HFFc6 (cell line): Measurements from ENCODE around the gene KCNIP3. TPM values are rescaled to one million over a fixed set of nuclear protein-coding genes. Genes with fewer than 3 reads are reported as not detected.

Experiments
- DNase-seq: peaks from one replicate; pipeline ENCODE4 v3.0.0-alpha.2; 2018
- H3K27ac Mint-ChIP-seq: 2 replicates; pipeline ENCODE4 v1.8.0; 2020; ENCODE audit warnings: mild to moderate bottlenecking, mixed read lengths
- H3K27me3 Mint-ChIP-seq: 2 replicates; pipeline ENCODE4 v1.8.0; 2021; ENCODE audit warnings: mild to moderate bottlenecking, moderate library complexity, mixed read lengths; ENCODE audit not compliant: insufficient read depth
- H3K36me3 Mint-ChIP-seq: 2 replicates; pipeline ENCODE4 v1.8.0; 2021; ENCODE audit warnings: low read depth, mixed read lengths
- H3K4me1 Mint-ChIP-seq: 2 replicates; pipeline ENCODE4 v1.8.0; 2020; ENCODE audit warnings: low read depth, mixed read lengths
- H3K4me3 Mint-ChIP-seq: 2 replicates; pipeline ENCODE4 v1.8.0; 2020; ENCODE audit warnings: mild to moderate bottlenecking, moderate library complexity, mixed read lengths
- H3K9me3 Mint-ChIP-seq: 2 replicates; pipeline ENCODE4 v1.8.0; 2020; ENCODE audit warnings: mild to moderate bottlenecking, mixed read lengths
- total RNA-seq, 6 experiments: library from RNA; stranded (reverse); fragmentation: NEBNext Ultra II Directional; extraction: Animal tissue kit (Norgen Biotek cat#: 25700); gene quantifications; 2 replicates in 1 of 6; 3 replicates in 5 of 6; pipeline ENCODE4 v1.2.3, GENCODE V29; 2021
- TF ChIP-seq, protein P1 (sequence below): fragments of 200-600 bp; sonication (generic); IDR thresholded peaks from 2 replicates; pipeline ENCODE4 v1.5.0; 2021; ENCODE audit warnings: antibody characterized with exemption, mild to moderate bottlenecking

The KCNIP3 gene
- total RNA-seq, 6 experiments from 2014 or later, result 0.56 to 2.4 (median 0.67) TPM

DNA sequence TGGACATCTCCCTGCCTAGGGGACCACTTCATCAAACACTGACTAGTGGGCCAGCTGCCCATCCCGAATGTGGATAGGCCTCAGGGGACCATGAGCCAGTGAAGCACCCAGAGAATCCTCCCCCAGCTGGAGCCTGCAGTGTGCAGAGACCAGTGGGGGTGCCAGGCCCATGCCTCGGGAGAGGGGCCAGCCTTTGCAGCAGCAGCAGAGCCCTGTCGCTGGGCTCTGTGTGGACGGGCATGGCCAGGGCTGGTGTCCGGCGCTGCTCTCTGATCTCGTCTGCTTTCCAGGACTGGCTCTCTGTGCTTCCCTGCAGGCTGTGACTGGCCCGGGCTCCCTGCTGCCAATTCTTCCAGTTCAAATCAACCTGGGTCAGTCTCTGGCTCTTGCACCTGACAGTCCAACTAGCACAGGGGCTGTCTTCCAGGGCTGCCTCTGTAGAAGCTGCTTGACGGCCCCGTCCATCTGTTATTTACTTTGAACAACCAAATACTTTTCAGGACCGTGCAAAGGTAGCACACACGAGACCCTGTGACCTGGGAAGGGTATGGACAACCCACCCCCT is 11.4 kb downstream of the KCNIP3 start:
- H3K9me3 Mint-ChIP-seq, result no peaks in the 10 kb centered on the region
- TF ChIP-seq, protein P1, sequence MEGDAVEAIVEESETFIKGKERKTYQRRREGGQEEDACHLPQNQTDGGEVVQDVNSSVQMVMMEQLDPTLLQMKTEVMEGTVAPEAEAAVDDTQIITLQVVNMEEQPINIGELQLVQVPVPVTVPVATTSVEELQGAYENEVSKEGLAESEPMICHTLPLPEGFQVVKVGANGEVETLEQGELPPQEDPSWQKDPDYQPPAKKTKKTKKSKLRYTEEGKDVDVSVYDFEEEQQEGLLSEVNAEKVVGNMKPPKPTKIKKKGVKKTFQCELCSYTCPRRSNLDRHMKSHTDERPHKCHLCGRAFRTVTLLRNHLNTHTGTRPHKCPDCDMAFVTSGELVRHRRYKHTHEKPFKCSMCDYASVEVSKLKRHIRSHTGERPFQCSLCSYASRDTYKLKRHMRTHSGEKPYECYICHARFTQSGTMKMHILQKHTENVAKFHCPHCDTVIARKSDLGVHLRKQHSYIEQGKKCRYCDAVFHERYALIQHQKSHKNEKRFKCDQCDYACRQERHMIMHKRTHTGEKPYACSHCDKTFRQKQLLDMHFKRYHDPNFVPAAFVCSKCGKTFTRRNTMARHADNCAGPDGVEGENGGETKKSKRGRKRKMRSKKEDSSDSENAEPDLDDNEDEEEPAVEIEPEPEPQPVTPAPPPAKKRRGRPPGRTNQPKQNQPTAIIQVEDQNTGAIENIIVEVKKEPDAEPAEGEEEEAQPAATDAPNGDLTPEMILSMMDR, result no peak
- H3K4me1 Mint-ChIP-seq, result no peaks in the 10 kb centered on the region
- no peak for DNase-seq
- H3K27me3 Mint-ChIP-seq, result peaks cover 15% of the 10 kb centered on the region
- H3K36me3 Mint-ChIP-seq, result no peaks in the 10 kb centered on the region
- H3K4me3 Mint-ChIP-seq, result no peak overlapping the region
- no peak overlapping the region for H3K27ac Mint-ChIP-seq

- TF ChIP-seq, protein P1, result no peak
- no peaks in the 10 kb centered on the region for H3K9me3 Mint-ChIP-seq
Observed at GRCh38 chr2:95309599-95309998, 12.5 kb downstream of the KCNIP3 start.

GRCh38 chr2:95310216-95310615 is 13.1 kb downstream of the KCNIP3 start:
- Mint-ChIP-seq H3K27ac (no peak overlapping the region), H3K9me3 (no peaks in the 10 kb centered on the region), H3K27me3 (peaks cover 17% of the 10 kb centered on the region), H3K4me1 (peaks cover 5% of the 10 kb centered on the region), H3K36me3 (no peaks in the 10 kb centered on the region), H3K4me3 (no peak overlapping the region)
- DNase-seq, result no peak
- TF ChIP-seq, protein P1, result no peak

More at GRCh38 chr2:95309599-95309998, 12.5 kb downstream of the KCNIP3 start:
- DNase-seq, result no peak
- Mint-ChIP-seq H3K27ac (no peak overlapping the region), H3K4me3 (no peak overlapping the region), H3K4me1 (no peaks in the 10 kb centered on the region), H3K36me3 (no peaks in the 10 kb centered on the region), H3K27me3 (peaks cover 15% of the 10 kb centered on the region)

- H3K27ac Mint-ChIP-seq, result no peak overlapping the region
- peaks cover 9% of the 10 kb centered on the region for H3K4me1 Mint-ChIP-seq
- H3K27me3 Mint-ChIP-seq, result peaks cover 17% of the 10 kb centered on the region
- no peaks in the 10 kb centered on the region for H3K36me3 Mint-ChIP-seq
- H3K4me3 Mint-ChIP-seq, result no peak overlapping the region
- TF ChIP-seq, protein P1, result no peak
- no peak for DNase-seq
- no peaks in the 10 kb centered on the region for H3K9me3 Mint-ChIP-seq
Observed at GRCh38 chr2:95310651-95311050, 13.5 kb downstream of the KCNIP3 start.

DNA sequence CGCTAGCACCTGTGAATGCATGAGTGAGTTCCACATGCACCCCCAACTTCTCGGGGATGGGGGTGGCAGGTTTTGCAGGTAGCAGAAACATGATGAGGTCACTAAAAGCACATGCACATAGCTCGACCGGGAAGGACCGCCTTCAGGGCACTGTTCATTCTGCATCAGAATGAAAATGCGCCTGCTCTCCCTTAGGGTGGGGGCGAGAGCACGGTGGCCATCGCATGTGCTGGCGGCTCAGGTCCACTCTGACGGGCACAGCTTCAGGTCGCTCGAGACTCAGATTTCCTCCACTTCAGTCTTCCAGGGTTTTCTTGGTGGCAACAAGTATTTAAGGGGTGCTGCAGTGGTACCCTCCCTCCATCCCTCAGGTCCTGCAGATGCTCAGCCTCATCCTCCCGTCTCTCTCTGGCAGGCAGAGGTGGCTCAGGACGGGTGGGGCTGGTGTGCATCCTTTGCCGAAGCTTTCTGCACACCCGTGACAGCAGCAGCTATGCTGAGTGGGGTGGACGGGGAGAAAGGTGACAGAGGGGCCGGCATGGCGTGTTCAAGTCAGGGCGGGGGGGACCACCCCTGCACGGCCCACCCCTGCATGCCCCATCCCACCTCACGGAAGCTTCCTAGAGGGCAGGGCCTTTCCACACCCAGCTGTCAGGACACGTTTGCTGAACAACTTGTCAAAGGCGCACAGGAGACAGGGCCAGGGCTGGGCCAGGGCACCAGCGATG is 14.8 kb downstream of the KCNIP3 start:
- TF ChIP-seq, protein P1, result no peak
- Mint-ChIP-seq H3K36me3 (no peaks in the 10 kb centered on the region), H3K27me3 (peaks cover 9% of the 10 kb centered on the region), H3K4me1 (peaks cover 22% of the 10 kb centered on the region), H3K4me3 (no peak overlapping the region), H3K9me3 (no peaks in the 10 kb centered on the region), H3K27ac (no peak overlapping the region)
- DNase-seq, result no peak
